Fibroblast of gingiva (primary cell): Measurements from ENCODE around the gene DCUN1D2.
A peak's percentile ranks its signal among the peaks of the same experiment; 100 is the strongest.
"Not testable (repeated sequence)": the region's sequence is repeated elsewhere in the genome, so short reads cannot be mapped to it uniquely, and the experiment has no call there.

Experiments
- DNase-seq: peaks from one replicate; pipeline ENCODE4 v3.0.0-alpha.2; 2011; ENCODE audit warnings: low read depth

DCUN1D2 gene

GRCh38 chr13:113445791-113446487 lies 44.6 kb downstream of the DCUN1D2 start:
- no peak for DNase-seq

GRCh38 chr13:113443991-113444390 lies 46.5 kb downstream of the DCUN1D2 start:
- DNase-seq: no peak

DNA sequence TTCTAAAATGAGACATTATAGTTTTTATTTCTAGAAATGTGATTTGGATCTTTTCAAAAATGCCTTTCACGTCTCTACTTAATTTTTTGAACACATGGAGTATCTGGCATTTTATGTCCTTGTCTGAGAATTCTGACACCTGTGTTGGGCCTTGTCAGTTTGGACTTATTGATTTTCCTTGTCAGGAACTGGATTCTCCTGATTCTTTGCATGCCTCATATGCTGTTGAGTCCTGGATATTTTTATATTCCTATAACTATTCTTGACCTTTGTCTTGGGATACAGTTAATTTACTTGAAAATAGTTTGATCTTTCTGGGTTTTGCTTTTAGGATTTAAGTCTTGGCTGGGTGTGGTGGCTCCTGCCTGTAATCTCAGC lies 47.5 kb downstream of the DCUN1D2 start:
- DNase-seq: no peak

DNA sequence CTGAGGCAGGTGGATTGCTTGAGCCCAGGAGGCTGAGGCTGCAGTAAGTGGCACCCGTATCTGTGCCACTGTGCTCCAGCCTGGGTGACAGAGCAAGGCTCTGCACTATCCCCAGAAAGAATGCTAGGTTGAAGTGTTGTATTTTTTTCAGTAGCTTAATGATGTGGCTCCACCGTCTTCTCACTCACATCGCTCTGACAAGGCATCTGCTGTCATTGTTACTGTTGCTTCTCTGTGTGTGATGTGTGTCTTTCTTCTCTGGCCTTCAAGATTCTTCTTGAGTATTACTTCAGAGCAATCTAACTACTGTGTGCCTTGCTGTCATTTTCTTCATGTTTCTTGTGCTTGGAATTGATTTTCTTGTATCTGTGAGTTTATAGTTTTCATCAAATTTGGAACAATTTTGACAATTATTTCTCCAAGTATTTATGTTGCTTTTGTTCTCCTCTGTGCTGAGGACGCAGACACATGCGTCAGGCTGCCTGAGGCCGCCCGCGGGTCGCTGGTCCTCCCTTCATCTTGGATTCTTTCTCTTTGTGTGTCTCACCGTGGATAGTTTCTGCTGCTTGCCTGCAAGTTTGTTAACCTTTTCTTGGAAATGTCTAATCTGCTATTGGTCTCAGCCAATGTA lies 48.0 kb downstream of the DCUN1D2 start:
- DNase-seq: no peak

GRCh38 chr13:113441661-113442060 lies 48.9 kb downstream of the DCUN1D2 start:
- no peak for DNase-seq

DNA sequence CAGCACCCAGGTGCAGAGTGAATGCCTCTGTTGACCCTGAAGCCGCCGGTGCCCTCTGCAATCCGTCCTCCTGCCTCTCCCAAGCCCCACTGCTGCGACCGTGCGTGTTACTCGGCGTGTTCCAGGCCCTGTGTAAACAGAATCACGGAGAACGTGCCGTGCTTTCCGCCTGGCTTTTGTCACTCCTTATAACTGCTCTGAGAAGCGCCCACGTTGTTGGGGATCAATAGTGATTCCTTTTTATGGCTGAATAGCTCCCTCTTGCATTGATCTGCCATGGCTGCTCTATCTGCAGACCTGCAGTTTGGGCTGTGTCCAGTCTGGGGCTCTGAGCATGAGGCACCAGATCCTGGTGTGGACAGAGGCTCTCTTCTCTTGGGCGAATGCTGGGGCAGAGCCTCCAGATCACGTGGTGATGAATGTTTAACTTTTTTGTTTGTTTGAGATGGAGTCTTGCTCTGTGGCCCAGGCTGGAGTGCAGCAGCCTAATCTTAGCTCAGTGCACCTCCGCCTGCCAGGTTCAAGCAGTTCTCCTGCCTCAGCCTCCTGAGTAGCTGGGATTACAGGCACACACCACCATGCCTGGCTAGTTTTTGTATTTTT lies 53.0 kb downstream of the DCUN1D2 start:
- DNase-seq: no peak

DNA sequence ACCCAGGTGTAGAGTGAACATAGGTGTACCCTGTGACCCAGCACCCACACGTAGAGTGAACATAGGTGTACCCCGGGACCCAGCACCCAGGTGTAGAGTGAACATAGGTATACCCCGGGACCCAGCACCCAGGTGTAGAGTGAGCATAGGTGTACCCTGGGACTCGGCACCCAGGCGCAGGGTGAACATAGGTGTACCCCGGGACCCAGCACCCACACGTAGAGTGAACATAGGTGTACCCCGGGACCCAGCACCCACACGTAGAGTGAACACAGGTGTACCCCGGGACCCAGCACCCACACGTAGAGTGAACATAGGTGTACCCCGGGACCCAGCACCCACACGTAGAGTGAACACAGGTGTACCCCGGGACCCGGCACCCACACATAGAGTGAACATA lies 53.6 kb downstream of the DCUN1D2 start:
- not testable (repeated sequence) for DNase-seq

GRCh38 chr13:113435907-113436306 lies 54.6 kb downstream of the DCUN1D2 start:
- DNase-seq: not testable (repeated sequence)

- DNase-seq: no peak
These were observed 57.1 kb downstream of the DCUN1D2 start for GRCh38 chr13:113433391-113433916.

DNA sequence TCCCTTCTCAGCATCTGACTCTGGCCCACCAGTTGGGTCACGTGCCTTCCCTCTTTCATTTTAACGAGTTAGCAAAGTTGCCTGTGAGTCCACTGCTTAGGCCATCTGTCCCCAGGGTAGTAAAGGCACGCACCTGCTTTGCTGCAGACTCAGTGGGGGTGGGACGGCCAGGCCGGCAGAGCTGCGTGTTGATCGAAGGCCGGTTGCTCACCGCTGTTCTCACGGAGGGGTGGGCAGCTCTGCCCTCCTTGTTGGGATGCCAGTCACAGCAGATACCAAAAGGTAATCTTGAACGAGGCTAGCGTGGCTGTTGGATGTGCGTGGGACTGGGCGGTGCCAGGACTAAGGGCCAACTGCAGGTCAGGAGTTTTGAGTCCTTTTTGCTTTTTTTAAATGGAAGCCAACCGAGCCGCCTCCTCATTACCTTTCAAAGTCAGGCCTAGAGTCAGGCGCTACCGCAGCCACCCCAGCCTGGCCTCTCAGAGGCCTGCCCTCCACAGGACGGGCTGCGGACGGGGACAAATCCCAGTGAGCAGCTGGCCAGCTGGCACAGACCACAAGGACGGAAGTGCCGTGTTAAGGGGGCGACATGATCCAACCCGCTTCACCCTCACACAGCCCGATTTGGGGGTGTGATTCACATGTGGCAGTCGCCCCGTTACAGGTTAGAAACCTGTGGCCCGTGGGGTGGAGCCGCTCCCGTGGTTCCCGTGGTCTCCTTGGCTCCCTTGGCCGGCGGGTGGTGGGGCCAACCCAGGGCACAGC lies 57.8 kb downstream of the DCUN1D2 start:
- DNase-seq: no peak

DNA sequence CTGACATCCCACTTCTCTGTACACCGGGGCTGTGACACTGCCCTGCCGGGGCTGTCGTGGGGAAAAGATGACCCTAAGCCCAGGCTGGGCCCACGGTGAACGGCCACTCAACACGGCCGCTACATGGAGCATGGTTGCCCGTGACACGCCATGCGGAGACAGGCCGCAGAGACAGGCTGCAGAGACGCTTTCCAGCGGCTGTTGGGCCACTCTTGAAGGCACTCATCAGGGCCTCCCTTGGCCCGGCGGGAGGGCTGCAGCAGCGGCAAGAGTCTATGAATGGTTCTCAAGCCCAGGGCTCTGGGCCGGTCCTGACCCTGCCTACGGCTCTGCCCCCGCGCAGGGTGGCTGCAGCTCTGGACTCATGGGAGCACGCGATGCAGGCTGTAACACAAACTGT lies 59.3 kb downstream of the DCUN1D2 start:
- DNase-seq: no peak

DNA sequence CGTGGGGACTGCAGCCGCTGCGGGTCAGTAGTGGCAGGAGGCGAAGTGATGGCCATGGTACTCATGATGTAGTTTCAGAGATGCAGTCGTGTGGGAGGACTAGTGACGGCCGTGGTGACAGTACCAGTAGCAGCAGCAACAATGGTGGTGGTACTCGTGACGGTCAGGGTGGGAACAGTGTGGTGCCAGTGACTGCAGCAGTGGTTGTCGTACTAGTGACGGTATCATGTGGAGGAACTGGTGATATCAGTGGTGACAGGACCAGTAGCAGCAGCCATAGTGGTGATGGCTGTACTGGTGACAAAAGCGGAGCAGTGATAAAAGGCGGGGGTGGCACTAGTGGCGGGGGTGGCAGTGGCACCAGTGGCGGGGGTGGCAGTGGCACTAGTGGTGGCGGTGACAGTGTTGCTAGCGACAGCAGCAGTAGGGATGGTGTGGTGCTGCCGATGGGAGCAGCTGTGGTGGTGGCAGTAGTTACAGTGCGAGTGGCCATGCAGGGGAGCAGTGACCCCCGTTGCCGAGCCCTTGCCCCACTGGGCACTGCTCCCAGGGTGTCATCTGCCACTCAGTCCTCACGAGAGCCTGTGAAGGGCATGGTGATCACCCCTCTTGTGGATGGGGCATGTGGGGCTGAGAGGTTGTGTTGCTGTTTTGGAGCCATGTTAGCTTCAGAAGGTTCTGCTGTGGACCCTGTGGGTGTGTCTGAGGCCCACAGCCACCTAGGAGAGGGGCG lies 60.0 kb downstream of the DCUN1D2 start:
- no peak for DNase-seq

GRCh38 chr13:113429608-113429985 lies 60.9 kb downstream of the DCUN1D2 start:
- no peak for DNase-seq

DNA sequence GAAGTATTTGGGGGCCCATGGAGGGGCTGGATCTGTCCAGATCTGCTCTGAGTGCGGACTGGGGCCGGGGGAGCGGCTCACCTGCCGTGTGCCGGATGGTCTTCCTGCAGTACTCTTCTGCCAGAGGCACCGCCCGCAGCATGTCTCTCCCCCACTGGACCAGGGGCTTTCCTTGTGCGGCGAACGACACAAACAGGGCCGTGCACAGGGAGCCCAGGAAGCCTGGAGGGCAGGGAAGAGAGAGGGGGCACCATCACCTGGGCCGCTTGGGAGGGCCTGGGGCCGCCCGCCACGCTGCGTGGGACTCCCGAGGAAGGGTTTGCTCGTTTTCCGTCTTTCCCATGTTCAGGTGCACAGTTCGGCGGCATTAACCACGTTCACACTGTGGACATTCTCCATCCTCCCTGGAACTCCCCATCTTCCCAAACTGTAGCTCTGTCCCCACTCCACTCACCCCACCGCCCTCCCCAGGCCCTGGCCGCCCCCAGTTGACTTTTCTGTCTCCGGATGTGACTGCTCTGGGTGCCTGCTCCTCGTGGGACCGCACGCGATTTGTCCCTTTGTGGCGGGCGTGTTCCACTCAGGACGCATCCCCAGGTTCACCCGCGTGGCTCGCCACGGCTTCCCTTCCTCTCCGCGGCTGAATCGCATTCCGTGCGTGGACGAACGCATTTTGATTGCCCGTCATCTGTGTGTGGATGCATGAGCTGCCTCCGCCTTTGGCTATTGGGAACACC lies 61.5 kb downstream of the DCUN1D2 start:
- no peak for DNase-seq

- no peak for DNase-seq
These were observed 62.0 kb downstream of the DCUN1D2 start for GRCh38 chr13:113428469-113428865.

GRCh38 chr13:113427562-113428468 lies 62.7 kb downstream of the DCUN1D2 start:
- DNase-seq: peak; percentile 75

- no peak for DNase-seq
These were observed 63.9 kb downstream of the DCUN1D2 start for GRCh38 chr13:113426591-113426986.

GRCh38 chr13:113425941-113426590 lies 64.4 kb downstream of the DCUN1D2 start:
- DNase-seq: peak; percentile 63

DNA sequence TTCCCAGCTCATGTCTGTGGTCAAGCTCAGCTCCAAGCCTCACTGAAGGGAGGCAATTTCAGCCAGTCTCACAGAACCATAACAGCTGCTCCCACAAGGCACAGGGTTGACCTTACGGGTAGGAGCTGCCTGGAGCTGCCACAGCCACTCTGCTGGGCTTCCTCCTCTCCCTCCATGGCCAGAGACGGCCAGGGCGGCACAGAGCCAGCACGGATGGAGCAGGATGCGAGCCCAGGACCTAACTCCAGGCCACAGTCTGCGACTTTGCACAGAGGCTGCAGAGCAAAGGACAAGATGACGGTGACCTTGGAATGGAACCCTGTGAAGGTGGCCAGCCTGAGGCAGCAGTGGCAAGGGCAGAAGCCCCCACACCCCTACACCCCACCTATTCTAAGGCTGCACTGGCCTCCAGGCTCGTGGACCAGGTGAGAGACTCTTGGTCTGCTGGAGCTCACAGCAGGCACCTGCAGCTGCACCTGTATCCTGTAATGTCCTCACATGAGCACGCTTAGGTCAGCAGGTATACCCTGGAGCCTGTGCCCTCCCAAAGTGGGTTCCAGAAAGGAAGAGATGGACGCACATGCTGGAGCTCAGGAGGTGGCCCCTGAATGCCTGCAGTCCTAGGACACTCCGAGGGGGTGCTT lies 66.9 kb downstream of the DCUN1D2 start:
- DNase-seq: no peak
